Measurements from ENCODE around the gene PDE10A.
"Not testable (repeated sequence)": the region's sequence is repeated elsewhere in the genome, so short reads cannot be mapped to it uniquely, and the experiment has no call there.

The PDE10A gene

DNA sequence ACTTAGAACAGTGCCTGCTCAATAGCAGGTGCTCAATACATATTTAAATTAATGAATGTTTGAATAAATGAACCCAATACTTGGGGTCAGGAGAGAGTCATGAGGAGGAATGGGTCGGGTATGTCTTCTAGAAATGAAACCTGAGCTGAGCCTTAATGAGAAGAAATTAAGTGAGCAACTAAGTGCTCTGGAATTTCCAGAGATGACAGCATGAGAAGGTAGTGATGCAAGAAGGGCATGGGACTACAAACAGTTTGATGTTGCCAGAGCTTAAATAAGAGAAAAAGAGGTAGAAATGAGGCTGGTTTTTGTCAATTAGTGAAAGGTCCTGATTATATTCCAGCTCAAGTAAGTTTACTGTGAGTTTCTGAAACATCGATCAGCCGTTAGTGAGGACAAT, 82.9 kb downstream of the PDE10A start:
- no peak for DNase-seq

DNA sequence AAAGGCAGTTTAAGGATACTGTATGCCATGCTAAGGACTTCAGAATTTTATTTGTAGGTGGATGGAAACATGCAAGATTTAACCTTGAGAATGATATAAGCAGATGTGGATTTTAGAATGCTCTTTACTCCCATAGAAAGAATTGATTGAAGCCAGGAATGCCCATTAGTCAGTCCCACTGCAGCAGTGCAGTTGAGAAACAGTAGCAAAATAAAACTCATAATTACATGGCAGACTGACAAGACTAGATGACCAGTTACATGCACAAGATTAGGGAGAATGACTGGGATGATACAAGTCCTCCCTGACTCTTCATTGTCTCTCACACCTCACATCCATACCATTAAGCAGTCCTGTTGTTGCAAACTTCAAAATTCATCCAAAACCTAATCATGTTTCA, 83.9 kb downstream of the PDE10A start:
- DNase-seq: no peak

DNA sequence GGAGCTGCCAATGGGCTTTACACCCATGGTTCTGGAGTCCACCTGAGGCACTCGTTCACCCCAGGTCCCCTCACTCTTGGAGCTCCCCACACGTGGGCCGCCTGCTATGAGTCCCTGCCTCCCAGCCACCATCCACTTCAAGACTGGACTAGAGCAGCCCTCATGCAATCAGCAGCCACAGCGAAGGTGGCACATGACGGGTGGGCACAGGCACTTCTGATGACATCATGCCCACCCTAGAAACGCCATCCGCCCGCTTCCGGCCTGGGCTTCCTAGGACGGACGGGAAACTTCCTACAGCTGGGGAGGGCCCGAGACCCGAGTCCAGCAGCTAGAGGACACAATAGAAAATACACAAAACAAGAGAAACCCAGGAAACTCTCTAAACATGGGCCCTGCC, 85.5 kb downstream of the PDE10A start:
- DNase-seq: no peak

- DNase-seq: no peak
Measured at GRCh38 chr6:165575158-165575549, 87.9 kb downstream of the PDE10A start.

DNA sequence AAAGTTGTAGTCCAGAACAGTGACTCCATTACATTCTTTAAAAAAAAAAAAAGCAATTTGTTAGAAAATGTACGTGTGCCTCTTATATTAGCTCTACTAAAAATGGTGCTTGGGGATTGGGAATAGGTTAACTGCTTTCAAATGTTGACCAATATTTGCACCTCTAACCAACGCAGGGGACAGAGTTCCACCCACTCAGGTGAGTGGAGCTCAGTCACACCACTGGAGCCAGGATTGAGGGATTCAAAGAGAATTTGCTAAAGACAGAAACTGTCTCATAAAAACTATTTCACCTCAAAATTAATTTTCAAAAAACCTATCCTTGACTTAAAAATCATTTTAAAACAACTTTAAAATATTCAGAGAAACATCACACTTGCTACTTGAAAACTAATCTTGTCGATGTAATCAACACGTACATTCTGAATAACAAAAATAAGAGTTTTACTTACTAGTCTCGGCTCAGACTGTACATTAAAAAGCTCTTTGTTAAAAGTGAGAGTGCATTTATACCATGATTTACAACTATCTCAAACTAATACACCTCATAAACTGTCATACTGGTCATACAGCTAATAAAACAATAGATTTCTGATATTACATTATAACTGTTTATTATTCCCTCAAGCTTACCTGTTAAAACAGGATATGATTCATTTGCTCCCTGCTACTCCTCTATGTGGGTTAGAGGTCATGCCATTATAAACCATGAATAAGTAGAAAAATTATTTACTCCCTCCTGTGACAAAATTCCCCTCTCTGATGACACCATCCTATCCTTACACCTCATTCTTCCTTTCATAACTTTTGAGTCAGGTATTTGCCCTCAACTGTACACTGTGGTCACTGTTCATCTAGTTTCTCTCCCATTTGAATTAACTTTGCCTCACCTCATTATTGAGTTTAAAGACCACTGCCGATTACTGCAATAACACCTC, 88.6 kb downstream of the PDE10A start:
- no peak for DNase-seq

GRCh38 chr6:165573671-165574070, 89.4 kb downstream of the PDE10A start:
- DNase-seq: no peak

GRCh38 chr6:165571721-165572132, 91.3 kb downstream of the PDE10A start:
- no peak for DNase-seq

- DNase-seq: no peak
Measured at GRCh38 chr6:165571068-165571682, 91.9 kb downstream of the PDE10A start.

DNA sequence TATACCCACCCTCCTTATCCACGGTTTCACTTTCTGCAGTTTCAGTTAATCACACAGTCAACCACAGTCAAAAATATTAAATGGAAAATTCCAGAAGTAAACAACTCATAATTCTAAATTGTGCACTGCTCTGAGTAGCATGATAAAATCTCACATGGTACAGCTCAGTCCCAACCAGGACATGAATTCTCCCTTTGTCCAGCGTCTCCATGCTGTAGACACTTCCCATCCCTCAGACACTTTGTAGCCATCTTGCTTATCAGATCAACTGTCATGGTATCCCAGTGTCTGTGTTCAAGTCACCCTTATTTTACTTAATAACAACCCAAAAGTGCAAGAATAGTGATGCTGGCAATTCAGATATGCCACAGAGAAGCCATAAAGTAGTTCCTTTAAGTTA, 94.7 kb downstream of the PDE10A start:
- DNase-seq: no peak

GRCh38 chr6:165566088-165566828, 96.8 kb downstream of the PDE10A start:
- DNase-seq: no peak

GRCh38 chr6:165562421-165563090, 100.5 kb downstream of the PDE10A start:
- no peak for DNase-seq

DNA sequence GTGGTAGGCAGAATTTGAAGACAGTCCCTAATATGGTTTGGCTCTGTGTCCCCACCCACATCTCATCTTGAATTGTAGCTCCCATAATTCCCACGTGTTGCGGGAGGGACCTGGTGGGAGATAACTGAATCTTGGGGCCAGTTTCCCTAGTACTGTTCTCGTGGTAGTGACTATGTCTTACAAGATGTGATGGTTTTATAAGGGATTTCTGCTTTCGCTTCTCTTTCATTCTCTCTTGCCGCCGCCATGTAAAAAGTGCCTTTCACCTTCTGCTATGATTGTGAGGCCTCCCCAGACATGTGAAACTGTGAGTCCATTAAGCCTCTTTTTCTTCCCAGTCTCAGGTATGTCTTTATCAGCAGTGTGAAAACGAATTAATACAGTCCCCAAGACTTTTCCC, 103.4 kb downstream of the PDE10A start:
- DNase-seq: no peak

DNA sequence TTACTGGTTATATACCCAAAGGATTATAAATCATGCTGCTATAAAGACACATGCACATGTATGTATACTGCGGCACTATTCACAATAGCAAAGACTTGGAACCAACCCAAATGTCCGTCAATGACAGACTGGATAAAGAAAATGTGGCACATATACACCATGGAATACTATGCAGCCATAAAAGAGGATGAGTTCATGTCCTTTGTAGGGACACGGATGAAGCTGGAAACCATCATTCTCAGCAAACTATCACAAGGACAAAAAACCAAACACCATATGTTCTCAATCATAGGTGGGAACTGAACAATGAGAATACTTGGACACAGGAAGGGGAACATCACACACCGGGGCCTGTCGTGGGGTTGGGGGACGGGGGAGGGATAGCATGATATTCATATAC, 104.9 kb downstream of the PDE10A start:
- DNase-seq: not testable (repeated sequence)

DNA sequence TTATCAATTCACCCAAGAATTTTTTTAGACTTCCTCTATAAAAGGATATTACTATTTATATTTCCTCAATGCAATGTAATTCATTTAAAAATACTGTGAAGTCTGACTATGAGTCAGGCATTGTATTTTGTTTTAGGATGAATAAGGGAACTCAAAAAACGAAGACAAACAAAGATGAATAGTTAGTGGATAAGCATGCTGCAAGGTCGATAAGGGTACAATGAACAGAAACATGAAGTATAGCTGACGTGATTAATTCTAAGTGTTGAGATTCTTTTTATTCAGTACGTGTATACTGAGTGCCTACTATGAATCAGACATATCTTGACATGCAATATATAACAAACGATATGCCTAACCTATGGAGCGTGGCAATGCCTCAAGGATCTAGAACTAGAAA, 105.4 kb downstream of the PDE10A start:
- no peak for DNase-seq

DNA sequence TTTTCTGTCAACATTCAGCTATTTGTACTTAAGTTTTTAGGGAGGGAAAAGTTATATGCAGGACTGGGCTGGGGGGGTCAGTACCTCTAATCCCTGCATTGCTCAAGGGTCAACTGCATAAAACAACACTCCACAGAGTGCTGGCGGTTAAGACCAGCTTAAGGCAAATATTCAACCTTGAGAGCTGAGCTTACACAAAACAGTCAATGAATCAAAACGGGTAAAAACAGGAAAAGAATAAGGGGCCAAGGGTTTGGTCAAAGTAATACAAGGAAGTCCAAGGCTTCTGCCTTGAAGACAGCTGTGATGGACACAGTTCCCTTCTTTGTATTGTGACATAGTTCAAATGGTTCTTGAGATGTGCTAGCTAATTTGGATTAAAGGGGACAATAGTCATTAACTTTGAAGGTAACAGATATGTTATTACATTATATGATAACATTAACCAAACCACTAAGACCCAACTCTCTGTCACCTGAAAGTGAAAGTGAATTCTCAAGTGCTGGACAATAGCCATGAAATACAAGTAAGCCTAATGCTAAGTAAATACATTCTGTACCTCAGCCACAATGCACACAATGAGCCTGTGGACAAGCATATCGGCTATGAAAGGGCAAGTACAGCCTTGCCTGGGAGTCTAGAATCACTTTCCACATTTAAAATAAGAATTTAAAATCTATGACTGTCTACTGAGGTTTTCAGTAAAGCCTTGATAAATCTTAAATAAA, 106.8 kb downstream of the PDE10A start:
- no peak for DNase-seq

DNA sequence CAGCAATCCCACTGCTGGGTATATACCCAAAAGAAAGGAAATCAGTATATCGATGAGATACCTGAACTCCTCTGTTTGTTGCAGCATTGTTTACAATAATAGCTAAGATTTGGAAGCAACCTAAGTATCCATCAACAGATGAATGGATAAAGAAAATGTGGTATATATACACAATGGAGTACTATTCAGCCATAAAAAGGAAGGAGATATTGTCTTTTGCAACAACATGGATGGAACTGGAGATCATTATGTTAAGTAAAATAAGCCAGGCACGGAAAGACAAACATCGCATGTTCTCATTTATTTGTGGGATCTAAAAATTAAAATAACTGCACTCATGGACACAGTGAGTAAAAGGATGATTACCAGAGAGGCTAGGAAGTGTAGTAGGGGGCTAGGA, 108.4 kb downstream of the PDE10A start:
- DNase-seq: not testable (repeated sequence)

DNA sequence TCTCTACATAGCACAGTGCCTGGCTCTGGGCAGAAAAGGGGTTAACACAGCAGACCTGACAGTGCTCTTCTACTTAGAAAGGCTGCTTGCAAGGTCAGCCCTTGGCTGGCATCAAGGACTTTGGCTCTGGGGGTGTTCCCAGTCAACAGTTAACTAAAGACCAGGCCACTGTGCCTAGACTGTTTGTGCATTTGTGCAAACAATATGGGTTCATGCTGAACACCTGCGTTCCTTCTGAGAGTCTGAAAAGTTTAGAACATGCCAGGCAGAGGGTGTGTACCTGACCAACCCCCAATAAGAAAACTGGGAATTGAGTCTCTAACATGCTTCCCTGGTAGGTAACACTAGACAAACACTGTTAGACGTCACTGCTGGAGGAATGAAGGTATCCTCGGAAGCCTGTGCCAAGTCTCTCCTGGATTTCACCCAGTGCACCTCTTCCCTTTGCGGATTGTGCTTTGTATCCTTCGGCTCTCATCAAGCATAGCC, 110.7 kb downstream of the PDE10A start:
- no peak for DNase-seq

DNA sequence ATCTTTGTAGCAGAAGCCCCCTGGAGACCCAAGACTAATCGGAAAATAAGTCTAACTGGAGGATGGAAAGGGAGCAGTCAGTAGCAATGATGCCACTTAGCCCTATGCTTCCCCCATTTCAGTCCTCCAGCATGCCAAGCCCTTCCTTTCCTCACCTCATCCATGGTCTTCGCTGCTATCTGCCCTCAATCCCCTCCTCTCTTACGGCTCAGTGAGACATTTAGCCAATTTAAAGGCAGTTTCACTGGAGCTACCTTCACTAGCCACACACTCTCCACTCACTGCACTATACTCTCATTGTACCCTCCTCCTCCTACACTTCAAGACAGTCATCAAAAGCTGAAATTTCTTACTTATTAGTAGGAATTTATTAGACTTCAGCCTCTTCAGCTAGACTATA, 111.2 kb downstream of the PDE10A start:
- no peak for DNase-seq

DNA sequence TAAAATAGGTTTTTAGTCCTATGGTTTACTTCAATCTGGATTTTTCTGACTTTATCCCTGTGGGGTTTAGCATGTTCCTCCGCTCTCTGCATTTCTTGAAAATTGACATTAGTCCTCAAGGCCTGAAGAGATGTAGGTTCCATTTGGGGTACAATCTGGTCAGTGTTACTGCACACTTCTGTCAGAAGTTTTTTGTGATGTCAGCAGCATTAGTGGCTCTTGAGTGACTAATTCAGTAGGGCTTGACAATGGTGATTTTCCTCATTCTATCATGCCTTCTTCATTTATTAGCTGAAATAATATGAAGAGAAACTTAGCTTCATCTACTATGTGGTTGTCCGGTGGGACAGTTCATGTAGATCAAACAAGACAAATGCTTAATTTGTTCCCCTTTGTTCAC, 114.6 kb downstream of the PDE10A start:
- no peak for DNase-seq

DNA sequence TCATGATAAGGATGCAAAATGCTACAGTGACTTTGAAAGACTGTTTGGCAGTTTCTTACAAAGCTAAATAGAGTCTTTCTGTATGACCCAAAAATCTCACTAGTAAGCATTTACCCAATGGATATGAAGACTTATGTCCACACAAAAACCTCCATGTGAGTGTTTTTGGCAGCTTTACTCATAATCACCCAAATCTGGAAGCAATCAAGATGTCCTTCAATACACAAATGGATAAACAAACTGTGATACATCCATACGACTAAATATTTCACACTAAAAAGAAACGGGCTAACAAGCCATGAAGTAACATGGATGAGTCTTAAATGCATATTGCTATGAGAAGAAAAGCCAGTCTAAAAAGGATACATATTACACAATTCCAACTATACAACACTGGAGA, 117.2 kb downstream of the PDE10A start:
- no peak for DNase-seq

DNA sequence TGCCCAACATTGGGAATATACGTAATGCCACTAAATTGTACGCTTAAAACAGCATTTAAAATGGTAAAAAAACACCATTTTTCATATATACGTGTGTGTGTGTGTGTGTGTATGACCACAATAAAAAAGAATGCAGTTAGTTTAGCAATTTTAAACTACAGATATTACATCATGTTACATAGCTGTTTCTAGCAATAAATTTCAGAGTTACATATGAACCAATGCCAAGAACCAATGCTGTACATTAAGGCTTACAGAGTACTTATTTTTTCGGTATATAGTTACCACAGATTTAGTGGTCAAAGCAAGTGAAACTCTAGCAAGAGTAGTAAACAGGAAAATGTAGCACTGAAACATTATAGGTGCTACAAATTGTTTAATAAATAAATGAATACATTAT, 119.3 kb downstream of the PDE10A start:
- DNase-seq: no peak

DNA sequence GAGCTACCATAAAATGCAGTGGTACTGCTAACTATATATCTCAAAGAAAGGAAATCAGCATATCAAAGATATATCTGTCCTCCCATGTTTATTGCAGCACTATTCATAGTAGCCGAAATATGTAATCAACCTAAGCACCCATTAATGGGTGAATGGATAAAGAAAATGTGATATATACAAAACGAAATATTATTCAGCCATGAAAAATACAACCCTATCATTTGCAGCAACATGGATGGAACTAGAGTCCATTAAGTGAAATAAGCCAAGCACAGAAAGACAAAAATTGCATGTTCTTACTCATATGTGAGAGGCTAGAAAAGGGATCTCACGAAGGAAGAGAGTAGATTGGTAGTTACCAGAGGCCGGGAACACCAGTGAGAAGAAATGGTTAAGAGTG, 126.1 kb downstream of the PDE10A start:
- DNase-seq: no peak
